HTR-8/SVneo (cell line): ENCODE results near the gene CELA1.
"Not testable (repeated sequence)": the region's sequence is repeated elsewhere in the genome, so short reads cannot be mapped to it uniquely, and the experiment has no call there.

ENCODE experiments used
- DNase-seq: peaks from one replicate; pipeline ENCODE4 v3.0.0; 2011; ENCODE audit warnings: low spot score, mixed read lengths; ENCODE audit not compliant: insufficient read length
- FAIRE-seq: peaks from 2 replicates; lab custom pipeline; 2011; peaks lifted over from hg19 to GRCh38; lab: Jason Lieb, UNC

The CELA1 gene

DNA sequence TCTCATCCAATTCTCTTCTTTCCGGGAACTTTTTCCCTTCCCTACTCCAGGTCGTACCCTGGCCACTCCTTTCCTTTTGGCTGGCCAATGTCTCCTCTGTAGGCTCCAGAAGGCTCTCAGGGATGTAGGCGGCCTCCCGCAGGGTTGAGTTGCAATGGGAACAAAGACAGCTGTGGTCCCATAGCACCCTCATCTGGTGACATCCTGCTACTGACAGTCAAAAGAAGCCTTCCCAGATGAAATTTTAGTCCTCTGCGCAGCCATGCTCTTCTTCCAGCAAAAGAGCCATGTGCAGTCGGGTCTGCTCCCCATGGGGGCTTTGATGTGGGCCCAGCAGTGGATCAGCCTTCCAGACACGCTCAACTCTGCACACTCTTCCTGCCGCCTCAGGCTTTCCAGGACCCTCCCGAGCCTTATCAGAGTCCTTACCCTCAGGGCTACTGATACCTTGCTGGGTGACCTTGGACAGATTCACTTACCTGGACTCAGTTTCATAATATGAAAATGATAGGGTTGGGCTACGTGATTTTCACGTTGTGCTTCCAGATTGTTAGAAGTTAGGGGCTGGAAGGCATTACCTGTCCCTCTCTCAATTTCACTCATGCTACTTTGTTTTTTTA lies 5.5 kb upstream of the CELA1 start:
- FAIRE-seq (no peak), DNase-seq (peak; percentile 30)

DNA sequence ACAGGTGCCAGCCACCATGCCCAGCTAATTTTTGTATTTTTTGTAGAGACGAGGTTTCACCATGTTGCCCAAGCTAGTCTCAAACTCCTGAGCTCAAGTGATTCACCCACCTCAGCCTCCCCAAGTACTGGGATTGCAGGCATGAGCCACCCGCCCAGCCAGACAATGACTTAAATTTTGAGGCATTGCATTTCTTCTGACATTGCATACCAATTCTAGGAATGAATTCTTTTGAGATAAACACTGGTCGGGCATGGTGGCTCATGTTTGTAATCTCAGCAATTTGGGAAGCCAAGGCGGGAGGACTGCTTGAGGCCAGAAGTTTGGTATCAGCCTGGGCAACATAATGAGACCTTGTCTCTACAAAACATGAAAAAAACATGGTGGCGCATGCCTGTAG lies 2.5 kb upstream of the CELA1 start:
- DNase-seq (no peak), FAIRE-seq (no peak)

DNA sequence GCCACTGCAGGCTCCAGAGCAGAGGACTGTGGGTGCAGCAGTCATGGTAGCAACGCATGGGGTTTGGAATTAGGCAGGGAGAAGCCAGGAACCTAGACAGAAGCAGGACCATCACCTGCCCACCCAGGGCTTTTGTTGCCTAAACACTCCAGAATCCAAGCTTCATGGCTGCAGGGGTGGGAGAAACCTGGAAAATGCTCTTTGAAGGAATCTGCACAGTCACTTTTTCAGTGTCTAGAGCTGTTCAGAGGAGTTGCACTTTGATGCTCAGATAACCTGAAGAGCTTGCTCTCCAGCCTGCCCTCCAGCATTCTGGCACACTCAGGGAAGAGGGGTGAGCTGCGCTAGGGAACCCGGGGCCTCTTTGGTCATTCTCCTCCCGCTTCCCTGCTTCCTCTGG lies 1.6 kb upstream of the CELA1 start:
- DNase-seq (no peak), FAIRE-seq (no peak)

GRCh38 chr12:51345681-51346080 lies 798 bp downstream of the CELA1 start:
- DNase-seq (peak; percentile 44), FAIRE-seq (no peak)

- DNase-seq: no peak
- FAIRE-seq: no peak
Measured at GRCh38 chr12:51343201-51343600, 3.3 kb downstream of the CELA1 start.

DNA sequence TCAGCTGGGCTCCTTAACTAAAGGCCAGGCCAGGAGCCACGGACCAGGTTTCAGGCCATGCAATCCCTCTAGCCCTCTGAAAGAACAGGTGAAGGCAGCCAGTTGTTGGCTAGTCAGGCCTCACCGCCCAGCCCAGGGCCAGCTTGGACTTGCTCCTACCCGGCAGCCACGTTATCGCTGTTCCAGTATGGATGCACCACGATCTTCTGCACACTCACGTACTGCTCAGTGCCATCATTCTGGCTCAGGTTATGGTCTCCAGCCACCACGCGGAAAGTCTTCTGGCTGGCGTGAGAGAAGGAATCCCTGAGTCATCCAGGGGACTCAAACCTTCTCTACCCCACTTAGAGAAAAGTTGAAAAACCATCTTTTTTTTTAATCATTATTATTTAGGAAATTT lies 4.1 kb downstream of the CELA1 start:
- DNase-seq: no peak
- FAIRE-seq: no peak

DNA sequence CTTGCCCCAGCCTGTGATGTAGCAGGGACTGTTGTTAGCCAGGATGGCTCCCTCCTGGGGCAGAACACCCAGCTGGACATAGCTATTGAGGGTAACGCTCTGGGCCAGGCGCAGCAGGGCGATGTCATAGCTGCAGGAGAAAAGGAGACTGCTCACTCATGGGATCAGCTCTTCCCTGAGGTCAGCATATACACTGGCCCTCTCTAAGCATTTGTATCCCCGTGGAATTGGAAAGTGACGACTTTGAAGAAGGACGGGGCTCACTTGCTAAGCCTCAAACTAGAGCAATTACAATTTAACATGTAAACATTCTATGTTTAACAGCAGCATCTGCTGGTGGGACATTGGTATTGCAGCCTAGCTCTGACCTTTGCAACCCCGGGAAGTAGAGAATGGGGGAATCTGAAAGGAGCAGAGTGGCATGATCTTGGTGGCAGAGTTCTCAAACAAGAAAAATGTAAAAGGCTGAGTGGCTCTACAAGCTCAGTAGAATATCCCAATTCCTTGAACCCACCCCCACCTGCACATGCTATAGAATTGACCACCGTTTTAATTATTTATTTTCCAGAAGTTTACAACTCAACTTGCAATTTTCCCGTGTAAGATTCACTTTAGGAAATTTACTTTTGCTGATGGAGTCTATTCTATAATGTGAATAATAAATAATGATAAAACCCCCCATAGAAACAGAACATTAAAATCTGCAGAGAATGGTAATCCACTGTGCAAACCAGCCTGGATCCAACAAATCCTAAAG lies 5.0 kb downstream of the CELA1 start:
- peak; percentile 71 for DNase-seq
- peak; percentile 67 for FAIRE-seq

GRCh38 chr12:51339750-51340149 lies 6.7 kb downstream of the CELA1 start:
- FAIRE-seq (no peak), DNase-seq (no peak)

GRCh38 chr12:51337336-51337735 lies 9.1 kb downstream of the CELA1 start:
- not testable (repeated sequence) for FAIRE-seq, DNase-seq

GRCh38 chr12:51335931-51336330 lies 10.5 kb downstream of the CELA1 start:
- FAIRE-seq (no peak), DNase-seq (no peak)

- no peak for DNase-seq
- no peak for FAIRE-seq
Measured at GRCh38 chr12:51334764-51335163, 11.7 kb downstream of the CELA1 start.

- FAIRE-seq (no peak), DNase-seq (no peak)
Measured at GRCh38 chr12:51333536-51333935, 12.9 kb downstream of the CELA1 start.

- no peak for FAIRE-seq
- DNase-seq: no peak
Measured at GRCh38 chr12:51330186-51330585, 16.3 kb downstream of the CELA1 start.

DNA sequence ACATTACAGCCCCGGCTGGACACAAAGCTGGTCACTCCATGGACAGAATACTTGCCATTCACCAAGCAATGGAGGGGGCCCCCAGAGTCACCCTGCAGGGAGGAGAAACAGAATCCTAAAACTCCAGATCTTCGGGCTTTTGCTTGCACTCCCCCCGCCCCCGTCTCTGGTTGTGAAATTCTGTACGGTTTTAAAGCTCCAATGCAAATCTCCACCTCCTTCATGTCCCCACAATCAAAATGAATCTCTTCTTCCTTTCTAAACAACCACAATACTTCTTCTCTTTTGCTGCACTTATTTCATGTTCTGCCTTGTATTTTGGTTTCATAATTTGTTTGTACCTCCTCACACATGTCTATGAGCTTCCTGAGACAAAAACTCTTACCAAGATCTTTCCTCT lies 16.7 kb downstream of the CELA1 start:
- DNase-seq (no peak), FAIRE-seq (no peak)

- DNase-seq (no peak), FAIRE-seq (no peak)
Measured at GRCh38 chr12:51328587-51328986, 17.9 kb downstream of the CELA1 start.

- FAIRE-seq (no peak), DNase-seq (no peak)
Measured at GRCh38 chr12:51326698-51327439, 19.6 kb downstream of the CELA1 start.

- FAIRE-seq: no peak
Measured at GRCh38 chr12:51324953-51325352, 21.5 kb downstream of the CELA1 start.

GRCh38 chr12:51323966-51324895 lies 22.2 kb downstream of the CELA1 start, which contains the start of gene BIN2:
TSS of gene BIN2 (minus strand) at chr12:51324174. CDS start at chr12:51324102, 72 bp downstream.
- DNase-seq: no peak

More at GRCh38 chr12:51324953-51325352, 21.5 kb downstream of the CELA1 start:
- no peak for DNase-seq

GRCh38 chr12:51323317-51323960 lies 23.0 kb downstream of the CELA1 start:
- FAIRE-seq (no peak), DNase-seq (no peak)

More at GRCh38 chr12:51323966-51324895, 22.2 kb downstream of the CELA1 start, which contains the start of gene BIN2:
- FAIRE-seq: no peak
